ENCODE measurements around the gene PMM2. TPM values are rescaled to one million over a fixed set of nuclear protein-coding genes. Genes with fewer than 3 reads are reported as not detected.

PMM2 gene
- total RNA-seq, 4 donors from 2014 or later, result 26.2 to 114 (median 58.5) TPM

- intact Hi-C loops (cut with DNase I; ENCODE audit: low total_unique reads) (no loop called here), in situ Hi-C loops (cut with MboI; ENCODE audit: low pct_ligation_motif_present in 1 of 4, low pct_unique_long_range_greater_than_20kb in 1 of 4, low sequenced_read_pairs in 3 of 4) (loop anchor here in 1 of 4 donors (10.0 kb wide), 1 partner anchor 68 kb away; no protein-coding TSS in a partner anchor)
- Histone ChIP-seq H3K4me3 (no peak overlapping the region), H3K27ac (no peak overlapping the region), H3K27me3 (no peaks in the 10 kb centered on the region), H3K4me1 (peaks cover 0 to under 1% (median 0%) of the 10 kb centered on the region in 4 donors), H3K9me3 (no peaks in the 10 kb centered on the region), H3K36me3 (peaks cover 0 to 97% (median 45%) of the 10 kb centered on the region in 4 donors)
- no peak for DNase-seq
- WGBS, 2 donors (ENCODE audit: low coverage in 1 of 2), result 96 to 100% methylated on average over 1 to 5 of the region's 5 CpGs
- TF ChIP-seq CTCF (IDR thresholded peaks at IDR 0.05) (no peak), POLR2A (IDR thresholded peaks at IDR 0.05) (no peak), POLR2AphosphoS5 (IDR thresholded peaks at IDR 0.05) (no peak), EP300 (IDR thresholded peaks at IDR 0.05; ENCODE audit: low read depth) (no peak)
Observed at GRCh38 chr16:8807189-8807588, 9.6 kb downstream of the PMM2 start.

DNA sequence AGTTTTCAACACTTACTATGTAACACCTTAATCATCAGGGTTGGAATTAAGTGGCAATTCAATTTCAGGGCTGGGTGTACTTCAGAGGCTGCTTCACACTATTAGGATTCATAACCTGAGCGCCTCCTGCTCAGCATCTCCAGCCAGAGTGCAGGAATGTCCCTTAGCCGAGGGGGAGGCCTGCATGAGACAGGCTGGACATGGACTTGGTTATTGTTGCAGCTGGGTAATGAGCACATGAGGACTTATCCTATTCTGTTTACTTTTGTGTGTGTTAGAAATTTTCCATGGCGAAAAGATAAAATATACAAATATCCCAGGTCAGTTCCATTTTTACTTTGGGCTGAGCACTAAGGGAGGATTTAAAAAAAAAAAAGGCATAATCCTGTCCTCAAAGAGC is 10.4 kb downstream of the PMM2 start:
- peaks cover 0 to 97% (median 47%) of the 10 kb centered on the region in 4 donors for H3K36me3 ChIP-seq
- no peaks in the 10 kb centered on the region for H3K9me3 ChIP-seq
- no peaks in the 10 kb centered on the region for H3K4me1 ChIP-seq
- no peak for TF ChIP-seq CTCF (IDR thresholded peaks at IDR 0.05)
- in situ Hi-C loops (cut with MboI; ENCODE audit: low pct_ligation_motif_present in 1 of 4, low pct_unique_long_range_greater_than_20kb in 1 of 4, low sequenced_read_pairs in 3 of 4) (loop anchor here in 1 of 4 donors (10.0 kb wide), 1 partner anchor 67 kb away; no protein-coding TSS in a partner anchor), intact Hi-C loops (cut with DNase I; ENCODE audit: low total_unique reads) (no loop called here)
- DNase-seq, result no peak
- no peak overlapping the region for H3K27ac ChIP-seq
- no peaks in the 10 kb centered on the region for H3K27me3 ChIP-seq
- H3K4me3 ChIP-seq, result no peak overlapping the region
- 93 to 94% methylated on average over 3 of the region's 3 CpGs for WGBS, 2 donors (ENCODE audit: low coverage in 1 of 2)

GRCh38 chr16:8808613-8809353 is 11.1 kb downstream of the PMM2 start:
- Histone ChIP-seq H3K4me1 (no peaks in the 10 kb centered on the region), H3K4me3 (no peak overlapping the region), H3K9me3 (no peaks in the 10 kb centered on the region), H3K27me3 (no peaks in the 10 kb centered on the region), H3K27ac (no peak overlapping the region), H3K36me3 (peaks cover 0 to 96% (median 47%) of the 10 kb centered on the region in 4 donors)
- intact Hi-C loops (cut with DNase I; ENCODE audit: low total_unique reads) (no loop called here), in situ Hi-C loops (cut with MboI; ENCODE audit: low pct_ligation_motif_present in 1 of 4, low pct_unique_long_range_greater_than_20kb in 1 of 4, low sequenced_read_pairs in 3 of 4) (loop anchor here in 1 of 4 donors (10.0 kb wide), 1 partner anchor 66 kb away; no protein-coding TSS in a partner anchor)
- 90 to 92% methylated on average over 2 to 11 of the region's 11 CpGs for WGBS, 2 donors (ENCODE audit: low coverage in 1 of 2)
- DNase-seq, result no peak
- TF ChIP-seq EP300 (IDR thresholded peaks at IDR 0.05; ENCODE audit: low read depth) (no peak), CTCF (IDR thresholded peaks at IDR 0.05) (no peak), POLR2A (IDR thresholded peaks at IDR 0.05) (no peak), POLR2AphosphoS5 (IDR thresholded peaks at IDR 0.05) (no peak)

DNA sequence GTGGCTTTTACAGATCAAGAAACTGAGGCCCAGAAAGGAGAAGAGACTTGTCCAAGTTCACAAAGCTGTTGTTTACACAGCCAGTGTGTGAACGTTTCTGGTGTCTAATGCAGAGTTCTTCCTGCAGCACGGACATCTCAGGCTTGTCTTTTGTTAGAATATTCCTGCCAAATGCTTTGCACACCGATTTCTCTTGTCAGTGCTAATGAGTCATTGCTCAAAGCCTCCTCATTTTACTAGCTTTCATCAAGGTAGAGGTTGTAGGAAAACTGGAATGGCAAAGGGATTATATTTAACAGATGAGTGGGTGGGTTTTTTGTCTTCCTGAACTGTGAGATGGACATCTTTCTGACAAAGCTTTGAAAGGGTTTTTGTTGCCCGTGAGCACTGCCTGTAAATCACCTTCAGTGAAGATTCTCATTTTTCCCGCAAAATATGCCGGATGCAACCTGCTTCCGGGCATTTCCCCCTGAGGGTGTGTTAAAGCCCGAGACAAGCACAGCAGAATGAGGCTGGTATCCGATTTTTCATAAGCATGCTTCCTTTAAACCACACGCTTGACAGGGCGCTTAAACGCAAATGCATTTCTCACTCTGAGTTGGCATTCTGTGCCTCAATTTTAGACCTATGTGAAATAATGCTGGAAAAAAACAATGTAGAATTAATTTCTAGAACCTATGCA is 14.7 kb downstream of the PMM2 start:
- TF ChIP-seq CTCF (IDR thresholded peaks at IDR 0.05) (no peak), POLR2A (IDR thresholded peaks at IDR 0.05) (no peak), EP300 (IDR thresholded peaks at IDR 0.05; ENCODE audit: low read depth) (no peak), POLR2AphosphoS5 (IDR thresholded peaks at IDR 0.05) (no peak)
- Histone ChIP-seq H3K27me3 (no peaks in the 10 kb centered on the region), H3K27ac (no peak overlapping the region), H3K9me3 (no peaks in the 10 kb centered on the region), H3K36me3 (peaks cover 0 to 86% (median 44%) of the 10 kb centered on the region in 4 donors), H3K4me3 (no peak overlapping the region), H3K4me1 (no peaks in the 10 kb centered on the region)
- 69 to 85% methylated on average over 12 of the region's 12 CpGs for WGBS, 2 donors (ENCODE audit: low coverage in 1 of 2)
- no peak for DNase-seq
- in situ Hi-C loops (cut with MboI; ENCODE audit: low pct_ligation_motif_present in 1 of 4, low pct_unique_long_range_greater_than_20kb in 1 of 4, low sequenced_read_pairs in 3 of 4) (no loop called here), intact Hi-C loops (cut with DNase I; ENCODE audit: low total_unique reads) (no loop called here)

Data from transverse colon (tissue), 4 donors.